ENCODE results near the gene CASP8AP2.
"Not testable (repeated sequence)": the region's sequence is repeated elsewhere in the genome, so short reads cannot be mapped to it uniquely, and the experiment has no call there.

Gene CASP8AP2

GRCh38 chr6:89873721-89874120 lies 44.0 kb downstream of the CASP8AP2 start:
- no peak for DNase-seq (ENCODE audit: low read depth)
- no peak overlapping the region for H3K4me3 ChIP-seq (ENCODE audit: low read depth, low read length)

DNA sequence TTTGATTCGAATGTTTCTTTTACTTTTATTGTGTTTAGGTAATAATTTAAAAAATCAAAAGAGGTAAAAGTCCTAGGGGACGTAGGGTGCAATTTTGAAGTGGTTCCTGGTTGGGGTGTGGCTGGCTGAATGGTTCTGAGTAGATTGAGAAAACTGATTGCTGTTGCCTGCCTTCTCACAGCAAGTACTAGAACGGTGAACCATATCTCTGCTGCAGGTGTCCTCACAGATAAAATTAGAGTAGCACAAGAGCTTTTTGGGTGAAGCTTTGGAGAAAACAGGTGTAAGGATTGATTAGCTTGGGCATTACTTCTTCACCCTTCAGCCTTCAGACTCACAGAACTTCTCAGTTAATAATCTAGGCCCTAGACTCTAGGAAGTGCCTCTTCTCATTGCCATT lies 44.8 kb downstream of the CASP8AP2 start:
- no peak overlapping the region for H3K4me3 ChIP-seq (ENCODE audit: low read depth, low read length)

DNA sequence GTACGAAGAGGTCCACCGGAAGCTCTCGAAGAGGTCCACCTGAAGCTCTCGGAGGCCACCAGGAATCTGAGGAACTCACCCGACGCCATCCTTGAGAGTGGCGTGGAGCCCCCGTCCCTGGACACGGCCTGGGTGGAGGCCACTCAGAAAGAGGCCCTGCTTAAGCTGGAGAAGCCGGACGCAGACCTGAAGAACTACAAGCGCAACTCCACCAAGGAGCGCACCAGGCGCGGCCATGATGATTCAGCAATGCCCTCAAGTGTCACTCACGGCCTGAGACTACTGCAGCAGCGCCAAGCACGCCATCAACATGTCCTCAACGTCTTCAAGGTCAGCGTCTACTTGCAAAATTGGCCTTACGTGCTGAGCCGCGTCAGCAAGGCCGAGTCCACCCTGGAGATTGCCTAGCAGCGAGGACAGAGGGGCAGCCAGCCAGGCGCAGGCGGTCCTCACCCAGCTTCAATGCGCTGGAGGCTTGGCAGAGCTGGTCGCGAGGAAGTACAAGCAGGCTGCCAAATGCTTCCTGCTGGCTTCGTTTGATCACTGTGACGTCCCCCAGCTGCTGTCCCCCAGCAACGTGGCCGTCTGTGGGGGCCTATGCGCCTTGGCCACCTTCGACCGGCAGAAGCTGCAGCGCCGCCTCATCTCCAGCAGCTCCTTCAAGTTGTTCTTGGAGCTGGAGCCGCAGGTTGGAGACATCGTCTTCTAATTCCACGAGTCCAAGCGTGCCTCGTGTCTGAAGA lies 56.9 kb downstream of the CASP8AP2 start:
- DNase-seq (ENCODE audit: low read depth): no peak
- no peak overlapping the region for H3K4me3 ChIP-seq (ENCODE audit: low read depth, low read length)

More for the DNA sequence above, 44.8 kb downstream of the CASP8AP2 start:
- no peak for DNase-seq (ENCODE audit: low read depth)

GRCh38 chr6:89887452-89888137 lies 57.9 kb downstream of the CASP8AP2 start:
- DNase-seq (ENCODE audit: low read depth): no peak
- no peak overlapping the region for H3K4me3 ChIP-seq (ENCODE audit: low read depth, low read length)

- H3K4me3 ChIP-seq (ENCODE audit: low read depth, low read length): no peak overlapping the region
- DNase-seq (ENCODE audit: low read depth): no peak
These were observed 58.4 kb downstream of the CASP8AP2 start for GRCh38 chr6:89888138-89888514.

- H3K4me3 ChIP-seq (ENCODE audit: low read depth, low read length): no peak overlapping the region
- DNase-seq (ENCODE audit: low read depth): no peak
These were observed 59.2 kb downstream of the CASP8AP2 start for GRCh38 chr6:89888871-89889270.

DNA sequence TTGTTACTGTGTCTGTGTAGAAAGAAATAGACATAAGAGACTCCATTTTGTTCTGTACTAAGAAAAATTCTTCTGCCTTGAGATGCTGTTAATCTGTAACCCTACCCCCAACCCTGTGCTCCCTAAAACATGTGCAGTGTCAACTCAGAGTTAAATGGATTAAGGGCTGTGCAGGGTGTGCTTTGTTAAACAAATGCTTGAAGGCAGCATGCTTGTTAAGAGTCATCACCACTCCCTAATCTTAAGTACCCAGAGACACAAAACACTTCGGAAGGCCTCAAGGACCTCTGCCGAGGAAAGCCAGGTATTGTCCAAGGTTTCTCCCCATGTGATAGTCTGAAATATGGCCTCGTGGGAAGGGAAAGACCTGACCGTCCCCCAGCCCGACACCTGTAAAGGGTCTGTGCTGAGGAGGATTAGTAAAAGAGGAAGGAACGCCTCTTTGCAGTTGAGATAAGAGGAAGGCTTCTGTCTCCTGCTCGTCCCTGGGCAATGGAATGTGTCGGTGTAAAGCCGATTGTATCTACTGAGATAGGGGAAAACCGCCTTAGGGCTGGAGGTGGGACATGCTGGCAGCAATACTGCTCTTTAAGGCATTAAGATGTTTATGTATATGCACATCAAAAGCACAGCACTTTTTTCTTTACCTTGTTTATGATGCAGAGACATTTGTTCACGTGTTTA lies 61.3 kb downstream of the CASP8AP2 start:
- not testable (repeated sequence) for H3K4me3 ChIP-seq (ENCODE audit: low read depth, low read length); DNase-seq (ENCODE audit: low read depth)

DNA sequence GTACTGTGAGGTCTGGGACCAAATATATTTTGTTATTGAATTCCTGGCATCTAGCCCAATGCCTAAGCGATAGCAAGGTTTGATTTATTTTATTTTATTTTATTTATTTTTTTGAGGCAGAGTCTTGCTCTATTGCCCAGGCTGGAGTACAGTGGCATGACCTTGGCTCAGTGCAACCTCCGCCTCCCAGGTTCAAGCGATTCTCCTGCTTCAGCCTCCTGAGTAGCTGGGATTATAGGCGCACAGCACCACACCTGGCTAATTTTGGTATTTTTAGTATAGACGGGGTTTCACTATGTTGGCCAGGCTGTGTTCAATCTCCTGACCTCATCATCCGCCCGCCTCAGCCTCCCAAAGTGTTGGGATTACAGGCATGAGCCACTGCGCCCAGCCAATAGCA lies 62.9 kb downstream of the CASP8AP2 start:
- not testable (repeated sequence) for H3K4me3 ChIP-seq (ENCODE audit: low read depth, low read length); DNase-seq (ENCODE audit: low read depth)

DNA sequence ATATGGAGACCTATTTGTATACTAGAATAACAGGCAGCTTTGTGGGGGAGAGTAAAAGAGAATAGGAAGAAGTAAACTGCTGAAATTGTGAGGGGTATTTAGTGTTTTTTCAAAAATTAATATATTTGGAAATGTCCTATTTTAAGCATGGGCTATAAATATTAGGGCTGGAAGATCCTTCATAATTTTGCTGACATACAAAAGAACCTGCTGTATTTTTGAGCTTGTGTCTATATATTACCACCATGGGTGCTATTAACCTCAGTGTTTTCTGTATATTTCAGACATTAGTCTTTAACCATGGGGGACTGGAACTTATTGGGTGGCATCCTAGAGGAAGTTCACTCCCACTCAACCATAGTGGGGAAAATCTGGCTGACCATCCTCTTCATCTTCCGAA lies 64.5 kb downstream of the CASP8AP2 start, which contains the start of gene GJA10:
Gene GJA10 (plus strand): TSS at position 301 of the 400 bp plus-strand sequence. CDS start 0 bp downstream, at position 301.
- no peak within 1 kb of the TSS for H3K4me3 ChIP-seq (ENCODE audit: low read depth, low read length)

GRCh38 chr6:89895276-89895874 lies 65.7 kb downstream of the CASP8AP2 start:
- H3K4me3 ChIP-seq (ENCODE audit: low read depth, low read length): no peak overlapping the region
- DNase-seq (ENCODE audit: low read depth): peak; percentile 28

More for the DNA sequence above, 64.5 kb downstream of the CASP8AP2 start, which contains the start of gene GJA10:
- no peak for DNase-seq (ENCODE audit: low read depth)

DNA sequence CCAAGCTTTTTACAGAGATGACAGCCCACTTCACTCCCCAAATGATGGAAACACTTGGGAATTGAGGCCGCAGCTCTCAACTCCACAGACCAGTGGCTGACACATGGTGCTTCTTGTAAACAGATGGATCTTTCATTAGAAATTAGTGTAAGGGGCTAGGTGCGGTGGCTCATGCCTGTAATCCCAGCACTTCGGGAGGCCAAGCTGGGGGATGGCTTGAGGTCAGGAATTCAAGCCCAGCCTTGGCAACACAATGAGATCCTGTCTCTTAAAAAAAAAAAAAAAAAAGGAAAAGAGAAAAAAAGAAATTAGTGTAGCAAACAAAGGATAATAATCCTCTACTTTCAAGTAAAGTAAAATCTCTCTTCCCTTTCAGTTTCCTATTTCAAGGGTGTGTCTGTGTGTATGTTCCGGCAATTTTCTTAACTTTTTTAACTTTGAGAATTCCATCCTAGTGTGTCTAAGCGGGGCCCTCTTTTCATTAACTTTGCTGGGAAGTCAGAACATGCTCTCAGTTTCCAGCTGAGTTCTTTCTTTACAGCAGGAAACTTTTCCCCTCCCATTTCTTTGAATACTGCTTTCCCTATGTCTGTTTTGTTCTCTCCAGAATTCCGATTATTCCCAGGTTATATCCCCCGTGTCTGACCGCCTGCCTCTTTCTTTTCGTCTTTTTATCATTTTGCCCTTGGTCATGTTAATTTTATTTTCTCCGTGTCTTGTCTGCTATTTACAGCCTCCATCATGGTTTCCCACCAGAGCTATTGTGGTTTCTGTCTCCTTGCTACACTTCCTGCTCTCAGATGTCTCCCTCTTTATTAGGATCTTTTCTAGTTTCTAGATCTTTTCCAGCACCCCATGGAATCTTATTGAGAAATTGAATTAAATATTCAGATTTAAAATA lies 80.6 kb downstream of the CASP8AP2 start:
- not testable (repeated sequence) for H3K4me3 ChIP-seq (ENCODE audit: low read depth, low read length)

GRCh38 chr6:89910902-89911240 lies 81.2 kb downstream of the CASP8AP2 start:
- H3K4me3 ChIP-seq (ENCODE audit: low read depth, low read length): no peak overlapping the region
- DNase-seq (ENCODE audit: low read depth): no peak

More for the DNA sequence above, 80.6 kb downstream of the CASP8AP2 start:
- DNase-seq (ENCODE audit: low read depth): not testable (repeated sequence)

GRCh38 chr6:89916136-89916920 lies 86.6 kb downstream of the CASP8AP2 start:
- H3K4me3 ChIP-seq (ENCODE audit: low read depth, low read length): no peak overlapping the region
- DNase-seq (ENCODE audit: low read depth): no peak

DNA sequence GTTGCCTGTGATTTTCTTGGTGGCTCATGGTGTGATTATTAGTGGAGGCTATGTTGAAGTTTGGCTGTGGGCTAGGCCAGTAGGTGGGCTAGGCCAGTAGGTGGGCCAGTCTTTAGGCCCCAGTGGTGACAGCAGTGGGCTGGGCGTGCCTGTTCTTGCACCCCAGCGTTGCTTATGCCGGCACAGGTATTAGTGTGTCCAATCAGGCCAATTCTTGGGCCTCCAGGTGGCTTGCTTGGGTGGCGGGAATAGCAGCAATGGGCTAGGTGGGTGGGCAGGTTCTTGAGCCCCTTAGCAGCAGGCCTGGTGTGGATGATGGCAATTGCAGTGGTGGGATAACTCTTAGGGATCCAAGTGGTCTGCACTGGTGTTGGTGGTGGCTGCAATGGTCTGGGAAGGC lies 87.5 kb downstream of the CASP8AP2 start:
- no peak overlapping the region for H3K4me3 ChIP-seq (ENCODE audit: low read depth, low read length)
- no peak for DNase-seq (ENCODE audit: low read depth)

- no peak overlapping the region for H3K4me3 ChIP-seq (ENCODE audit: low read depth, low read length)
- DNase-seq (ENCODE audit: low read depth): no peak
These were observed 88.2 kb downstream of the CASP8AP2 start for GRCh38 chr6:89917801-89918366.

Data from skeletal muscle cell (primary cell).